ENCODE data around the gene HERC5.
"Not testable (repeated sequence)": the region's sequence is repeated elsewhere in the genome, so short reads cannot be mapped to it uniquely, and the experiment has no call there.

Gene HERC5

GRCh38 chr4:88456670-88457306 lies at the start of gene HERC5:
HERC5 (plus strand) TSS chr4:88457119; CDS start chr4:88457270, 151 bp downstream.
- peak; percentile 28 for DNase-seq

- DNase-seq = no peak
These were observed 47.7 kb upstream of the HERC5 start for GRCh38 chr4:88409206-88409605.

- no peak for DNase-seq
These were observed 47.1 kb upstream of the HERC5 start for GRCh38 chr4:88409789-88410188.

DNA sequence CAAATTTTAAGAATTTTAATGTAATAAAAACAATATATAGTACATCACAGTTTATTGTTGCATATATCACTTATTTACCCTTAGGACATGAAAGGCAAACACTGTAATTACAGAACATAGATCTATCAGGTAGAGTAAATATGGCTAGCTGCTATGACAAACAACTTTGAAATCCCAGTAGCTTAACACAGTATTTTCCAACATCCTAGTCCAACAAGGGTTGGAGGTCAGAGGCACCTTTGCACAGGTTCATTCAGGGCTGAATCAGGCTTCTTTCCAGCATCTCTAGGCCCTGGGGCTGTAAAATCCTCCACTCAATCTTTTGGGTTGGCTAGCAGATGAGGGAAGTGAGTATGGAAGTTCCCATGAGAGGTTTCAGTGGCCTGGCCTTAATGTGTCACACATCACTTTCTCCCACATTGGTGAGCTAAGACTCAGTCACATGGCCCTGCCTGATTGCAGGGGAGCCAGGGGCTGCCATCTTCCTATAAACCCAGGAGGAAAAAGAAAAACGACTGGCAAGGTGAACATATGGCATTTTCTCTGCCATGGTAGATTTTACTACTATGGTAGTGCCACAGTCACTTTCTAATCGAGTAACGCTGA lies 45.3 kb upstream of the HERC5 start:
- no peak for DNase-seq

GRCh38 chr4:88413801-88414200 lies 43.1 kb upstream of the HERC5 start:
- DNase-seq = no peak

GRCh38 chr4:88414755-88415154 lies 42.2 kb upstream of the HERC5 start:
- no peak for DNase-seq

DNA sequence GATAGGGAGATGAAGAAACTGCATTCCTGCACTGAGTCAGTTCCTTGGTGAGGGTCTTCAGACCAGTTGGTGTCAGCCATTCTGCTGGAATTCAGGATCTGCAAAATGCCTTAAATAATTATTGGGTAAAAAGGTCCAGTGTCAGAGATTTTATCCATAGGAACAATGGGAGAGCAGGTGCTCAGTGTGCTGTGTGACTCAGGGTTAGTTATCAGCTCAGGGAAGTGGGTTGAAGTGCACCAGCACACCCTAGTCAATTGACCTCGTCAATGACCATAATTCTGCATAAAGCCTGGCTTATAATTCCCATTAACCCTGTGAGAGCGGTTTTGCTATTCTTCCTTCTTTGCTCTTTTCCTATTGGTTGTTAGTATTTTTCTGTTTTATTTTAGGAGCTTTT lies 40.9 kb upstream of the HERC5 start:
- DNase-seq = no peak

DNA sequence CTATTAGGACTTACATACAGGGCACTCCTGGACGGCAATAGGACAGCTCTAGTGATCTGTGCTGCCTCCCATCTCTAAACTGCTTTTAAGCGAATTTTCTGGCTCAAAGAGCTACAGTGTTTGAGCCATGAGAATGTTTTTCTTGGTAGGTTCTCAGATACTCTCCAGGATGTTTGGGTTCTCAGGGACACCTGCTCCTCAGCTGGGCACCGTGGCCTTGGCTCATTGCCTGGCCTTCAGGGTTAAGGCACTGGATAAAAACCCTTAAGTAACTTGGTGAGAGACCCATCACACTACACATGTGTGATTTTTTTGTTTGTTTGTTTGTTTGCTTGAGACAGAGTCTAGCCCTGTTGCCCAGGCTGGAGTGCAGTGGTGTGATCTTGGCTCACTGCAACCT lies 38.5 kb upstream of the HERC5 start:
- DNase-seq = no peak

DNA sequence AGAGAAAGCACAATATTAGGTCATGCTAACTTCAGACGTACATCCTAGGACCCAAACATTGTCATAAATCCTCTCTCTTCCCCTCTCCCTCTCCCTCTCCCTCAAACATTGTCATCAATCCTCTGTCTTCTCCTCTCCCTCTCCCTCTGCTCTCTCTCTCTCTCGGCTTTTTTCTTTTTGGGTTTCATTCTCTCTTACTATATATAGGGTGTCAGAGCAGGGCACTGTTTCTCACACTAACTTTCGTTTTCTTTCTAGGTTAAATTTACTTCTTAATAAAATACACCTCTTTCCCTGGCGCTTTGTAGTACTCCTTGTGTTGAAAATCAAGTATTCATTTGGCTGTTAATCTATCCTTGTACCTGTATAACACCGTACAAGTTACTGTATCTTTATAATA lies 37.0 kb upstream of the HERC5 start:
- DNase-seq = no peak

GRCh38 chr4:88420844-88421243 lies 36.1 kb upstream of the HERC5 start:
- DNase-seq = no peak

DNA sequence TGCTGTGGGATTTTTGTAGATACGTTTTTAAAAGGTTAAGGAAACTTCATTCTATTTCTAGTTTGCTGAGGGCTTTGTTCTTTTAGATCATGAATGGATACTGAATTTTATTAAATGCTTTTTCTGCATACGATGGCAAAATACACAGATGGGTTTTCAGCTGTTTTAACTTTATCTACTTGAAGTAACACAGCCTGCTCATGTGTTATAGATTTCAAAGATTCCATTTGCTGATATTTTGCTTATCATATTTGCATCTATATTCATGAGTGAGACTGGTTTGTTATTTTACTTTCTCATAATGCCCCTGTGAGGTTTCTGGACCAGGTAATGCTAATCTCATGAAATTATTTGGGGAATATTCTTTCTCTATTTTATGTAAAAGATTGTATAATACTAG lies 34.5 kb upstream of the HERC5 start:
- DNase-seq = no peak

GRCh38 chr4:88429401-88429800 lies 27.5 kb upstream of the HERC5 start:
- DNase-seq = no peak

DNA sequence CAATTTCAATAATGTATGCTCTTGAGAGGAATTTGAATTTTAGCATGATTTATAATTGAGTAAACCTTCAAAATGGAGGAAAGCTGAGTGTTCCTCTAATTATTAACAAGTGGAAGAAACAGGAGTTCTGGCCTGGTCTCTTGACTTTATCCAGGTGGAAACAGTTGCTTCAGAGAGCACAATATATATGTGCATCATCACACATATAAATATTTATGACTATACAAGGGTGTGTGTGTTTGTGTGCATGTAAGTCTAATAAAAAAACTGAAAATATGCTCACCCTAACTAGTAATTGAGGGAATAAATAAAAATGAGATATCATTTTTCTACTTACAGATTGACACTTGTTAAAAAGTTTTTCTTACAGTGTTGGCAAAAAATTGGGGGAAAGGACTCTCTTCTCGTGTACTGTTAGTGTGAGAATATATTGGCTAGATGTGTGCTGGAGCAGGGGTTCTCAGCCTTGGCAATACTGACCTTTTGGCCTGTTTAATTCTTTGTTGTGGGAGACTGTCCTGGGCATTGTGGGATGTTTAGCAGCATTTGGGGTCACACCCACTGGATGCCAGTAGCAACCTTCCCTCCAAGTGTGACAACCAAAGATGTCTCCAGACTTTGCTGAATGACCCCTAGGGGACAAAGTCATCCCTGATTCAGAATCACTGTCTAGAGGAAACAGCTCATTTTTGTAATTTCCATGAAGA lies 20.8 kb upstream of the HERC5 start:
- no peak for DNase-seq

DNA sequence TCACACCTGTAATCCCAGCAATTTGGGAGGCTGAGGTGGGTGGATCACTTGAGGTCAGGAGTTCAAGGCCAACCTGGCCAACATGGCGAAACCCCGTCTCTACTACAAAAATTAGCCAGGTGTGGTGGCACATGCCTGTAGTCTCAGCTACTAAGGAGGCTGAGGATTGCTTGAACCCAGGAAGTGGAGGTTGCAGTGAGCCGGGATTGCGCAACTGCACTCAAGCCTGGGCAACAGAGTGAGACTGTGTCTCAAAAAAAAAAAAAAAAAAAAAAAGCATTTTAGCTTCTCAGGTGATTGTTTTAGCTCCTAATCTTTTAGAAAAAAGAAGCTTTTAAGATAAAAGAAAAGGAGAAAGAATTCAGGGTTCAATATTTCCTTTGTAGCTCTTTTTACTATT lies 19.0 kb upstream of the HERC5 start:
- not testable (repeated sequence) for DNase-seq

DNA sequence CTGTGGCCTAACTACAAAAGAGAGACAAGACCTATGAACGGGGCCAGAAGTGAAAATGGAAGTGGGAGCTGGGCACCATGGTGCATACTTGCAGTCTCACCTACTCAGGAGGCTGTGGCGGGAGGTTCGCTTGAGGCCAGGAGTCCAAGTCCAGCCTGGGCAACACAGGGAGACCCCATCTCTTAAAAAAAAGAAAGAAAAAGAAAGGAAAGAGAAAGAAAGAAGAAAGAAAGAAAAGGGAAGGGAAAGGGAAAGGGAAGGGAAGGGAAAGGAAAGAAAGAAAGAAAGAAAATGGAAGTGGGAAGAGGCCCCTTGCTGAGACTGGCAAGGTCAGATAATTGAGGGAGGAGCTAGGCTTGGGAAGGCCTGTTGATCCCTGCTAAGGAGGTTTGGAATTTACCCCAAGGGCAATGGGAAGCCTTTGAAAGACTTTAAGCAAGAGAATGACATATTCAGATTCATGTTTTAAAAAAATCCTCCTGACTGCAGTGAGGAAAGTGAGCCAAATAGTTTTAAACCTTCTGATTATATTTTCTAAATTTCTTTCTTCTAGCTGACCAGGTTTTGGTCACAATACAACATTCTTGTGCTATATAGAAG lies 17.7 kb upstream of the HERC5 start:
- no peak for DNase-seq

- no peak for DNase-seq
These were observed 16.8 kb upstream of the HERC5 start for GRCh38 chr4:88440146-88440545.

DNA sequence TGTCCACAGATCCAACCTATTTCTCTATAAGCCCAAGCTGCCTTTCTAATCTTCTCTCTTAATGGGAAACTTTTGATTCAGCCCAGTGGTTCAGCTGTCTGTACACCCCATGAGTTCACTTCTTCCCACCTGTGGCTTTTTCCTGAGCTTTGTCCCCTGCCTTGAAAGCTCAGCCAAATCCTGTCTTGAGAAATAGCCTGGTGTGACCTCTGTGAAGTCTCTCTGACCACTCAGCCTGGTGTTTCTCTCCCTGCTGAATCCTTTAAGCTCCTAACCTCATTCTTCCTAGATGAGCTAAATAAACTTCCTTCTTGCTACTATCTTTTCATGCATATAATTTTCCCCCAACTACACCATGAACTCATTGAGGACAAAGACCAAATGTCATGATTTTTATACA lies 15.2 kb upstream of the HERC5 start:
- no peak for DNase-seq

DNA sequence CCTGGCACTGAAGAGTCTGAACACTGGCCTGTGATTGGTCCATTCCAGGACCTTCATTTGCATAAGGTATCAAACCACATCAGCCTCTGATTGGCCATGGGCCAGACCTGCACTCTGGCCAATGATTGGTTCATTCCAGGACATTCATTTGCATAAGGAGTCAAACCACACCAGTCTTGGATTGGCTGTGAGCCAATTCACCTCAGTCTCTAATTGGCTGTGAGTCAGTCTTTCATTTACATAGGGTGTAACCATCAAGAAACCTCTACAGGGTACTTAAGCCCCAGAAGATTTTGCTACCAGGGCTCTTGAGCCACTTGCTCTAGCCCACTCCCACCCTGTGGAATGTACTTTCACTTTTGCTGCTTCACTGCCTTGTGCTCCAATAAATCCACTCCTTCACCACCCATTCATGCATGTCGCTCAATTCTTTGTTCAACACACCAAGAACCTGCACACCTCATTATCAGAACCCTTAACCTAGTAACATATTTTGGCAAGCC lies 14.2 kb upstream of the HERC5 start:
- DNase-seq = no peak

- no peak for DNase-seq
These were observed 13.4 kb upstream of the HERC5 start for GRCh38 chr4:88443486-88443885.

GRCh38 chr4:88445252-88445651 lies 11.7 kb upstream of the HERC5 start:
- DNase-seq = no peak

DNA sequence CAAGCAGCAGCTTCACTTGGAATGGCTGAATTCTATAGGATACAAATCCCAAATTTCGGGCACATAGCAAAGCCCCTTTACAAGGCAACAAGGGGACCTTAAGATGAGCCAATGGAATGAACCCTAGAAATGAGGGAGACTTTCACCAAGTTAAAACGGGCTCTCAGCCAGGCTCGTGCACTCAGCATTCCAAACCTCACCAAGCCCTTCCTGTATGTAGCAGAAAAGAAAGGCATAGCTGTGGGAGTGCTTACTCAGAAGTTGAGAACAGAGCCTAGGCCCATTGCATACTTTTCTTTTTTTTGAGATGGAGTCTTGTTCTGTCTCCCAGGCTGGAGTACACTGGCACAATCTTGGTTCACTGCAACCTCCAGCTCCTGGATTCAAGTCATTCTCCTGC lies 10.8 kb upstream of the HERC5 start:
- no peak for DNase-seq

DNA sequence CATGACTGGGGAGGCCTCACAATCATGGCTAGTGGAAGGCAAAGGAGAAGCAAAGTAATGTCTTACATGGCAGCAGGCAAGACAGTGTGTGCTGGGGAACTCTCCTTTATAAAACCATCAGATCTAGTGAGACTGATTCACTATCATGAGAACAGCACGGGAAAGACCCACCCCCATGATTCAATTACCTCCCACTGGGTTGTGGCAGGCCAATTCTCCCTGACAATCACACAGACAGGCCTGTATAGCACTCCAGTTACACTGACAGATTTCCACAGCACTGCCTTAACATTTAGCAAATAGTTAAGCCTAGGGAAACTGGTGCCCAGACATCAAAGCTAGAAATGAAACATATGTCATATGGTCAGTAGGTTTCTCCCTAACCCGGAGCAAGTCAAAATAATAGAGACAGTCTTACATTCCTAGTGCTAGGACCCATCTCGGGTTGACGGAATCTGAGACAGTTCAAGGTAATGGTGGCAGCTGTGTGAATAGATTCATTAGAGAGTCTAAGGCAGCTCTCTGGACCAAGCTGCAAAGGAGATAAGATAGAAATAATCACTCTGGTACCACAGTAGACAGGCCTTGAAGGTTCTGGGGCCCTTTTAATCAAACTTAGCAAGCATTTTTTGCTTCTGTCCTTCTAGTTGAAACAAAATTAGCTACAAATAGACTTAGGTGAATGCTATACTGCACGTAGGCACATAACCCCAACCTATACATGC lies 9.4 kb upstream of the HERC5 start:
- no peak for DNase-seq

- not testable (repeated sequence) for DNase-seq
These were observed 8.6 kb upstream of the HERC5 start for GRCh38 chr4:88448211-88448765.

Measured in NCI-H1105 treated with DMSO at 0.1 percent for 48 hours (cell line).